Stimulated activated CD8-positive, alpha-beta memory T cell treated with anti-CD3 and anti-CD28 coated beads, Interleukin-15, amount 100 ng/mL, for 48 hours (primary cell): Measurements from ENCODE around the gene NMT2.

Experiments
- DNase-seq, 2 donors: peaks; one replicate each; pipeline ENCODE4 v3.0.0-alpha.2; 2020; ENCODE audit warnings: low read depth in 2 of 2

NMT2 gene

DNA sequence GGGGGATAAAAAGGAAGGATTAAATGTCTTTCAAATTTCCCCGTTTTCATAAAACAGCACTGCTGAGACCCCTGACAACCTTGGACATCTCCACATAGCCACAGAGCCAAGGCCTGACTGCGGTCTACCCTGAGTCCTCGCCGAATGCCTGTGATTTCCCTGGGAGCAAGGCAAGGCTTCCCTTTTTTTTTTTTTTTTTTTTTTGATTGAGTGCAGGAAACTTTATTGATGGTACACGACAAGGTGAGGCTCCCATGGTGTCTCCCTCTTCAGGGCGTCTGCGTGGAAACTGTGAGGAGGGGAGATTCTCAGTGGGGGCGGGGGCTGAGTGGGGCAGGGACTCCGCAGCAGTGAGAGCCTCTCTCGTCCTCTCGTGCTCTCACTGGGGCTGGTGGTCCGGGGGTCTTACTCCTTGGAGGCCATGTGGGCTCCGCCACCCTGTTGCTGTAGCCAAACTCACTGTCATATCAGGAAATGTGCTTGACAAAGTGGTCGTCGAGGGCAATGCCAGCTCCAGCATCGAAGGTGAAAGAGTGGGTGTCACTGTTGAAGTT lies 75.6 kb downstream of the NMT2 start:
- no peak for DNase-seq

- no peak for DNase-seq
Measured at GRCh38 chr10:15091418-15091817, 77.1 kb downstream of the NMT2 start.

DNA sequence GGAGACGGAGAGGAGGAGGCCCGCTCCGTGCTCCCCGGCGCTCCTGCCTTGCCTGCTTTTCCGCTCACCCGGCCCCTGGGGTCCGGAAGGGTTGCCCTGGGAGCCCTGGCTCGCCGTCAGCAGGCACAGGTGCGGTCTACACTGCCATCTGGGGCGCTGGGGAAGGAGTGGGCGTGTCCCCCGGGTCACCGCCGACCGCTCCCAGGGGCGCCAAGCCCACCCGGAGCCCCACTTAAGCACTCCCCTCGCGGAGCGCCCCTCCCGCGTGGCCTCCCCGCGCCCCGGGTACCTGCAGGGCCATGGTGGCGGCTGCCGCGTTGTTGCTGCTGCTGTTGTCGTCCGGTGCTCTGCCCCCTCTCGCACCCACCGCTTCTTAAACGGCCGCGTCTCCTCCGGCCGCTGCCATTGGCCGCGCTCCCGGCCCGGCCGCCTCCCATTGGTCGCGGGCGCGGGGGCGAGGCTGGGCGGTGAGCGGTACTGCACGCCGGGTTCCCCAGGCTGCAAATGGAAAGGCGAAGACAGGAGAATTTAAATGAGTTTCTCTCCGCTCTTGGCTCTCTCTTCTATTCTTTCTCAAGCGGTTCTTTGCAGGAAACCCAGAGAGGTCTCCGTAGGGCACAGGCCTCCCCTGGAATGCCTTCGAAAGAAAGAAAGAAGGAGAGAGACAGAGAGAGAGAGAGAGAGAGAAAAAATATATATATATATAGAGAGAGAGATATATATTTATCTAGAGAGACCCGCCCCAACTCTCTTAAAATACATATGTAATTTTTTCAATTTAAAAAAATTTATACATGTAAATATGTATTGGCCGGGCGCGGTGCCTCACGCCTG lies 79.8 kb downstream of the NMT2 start, which contains the start of gene ACBD7:
Gene ACBD7 (minus strand): TSS at position 349 of the 834 bp plus-strand sequence. CDS start 48 bp downstream, at position 301.
- peak; percentile 73 to 77 for DNase-seq

- no peak for DNase-seq
Measured at GRCh38 chr10:15084502-15084922, 84.0 kb downstream of the NMT2 start.

DNA sequence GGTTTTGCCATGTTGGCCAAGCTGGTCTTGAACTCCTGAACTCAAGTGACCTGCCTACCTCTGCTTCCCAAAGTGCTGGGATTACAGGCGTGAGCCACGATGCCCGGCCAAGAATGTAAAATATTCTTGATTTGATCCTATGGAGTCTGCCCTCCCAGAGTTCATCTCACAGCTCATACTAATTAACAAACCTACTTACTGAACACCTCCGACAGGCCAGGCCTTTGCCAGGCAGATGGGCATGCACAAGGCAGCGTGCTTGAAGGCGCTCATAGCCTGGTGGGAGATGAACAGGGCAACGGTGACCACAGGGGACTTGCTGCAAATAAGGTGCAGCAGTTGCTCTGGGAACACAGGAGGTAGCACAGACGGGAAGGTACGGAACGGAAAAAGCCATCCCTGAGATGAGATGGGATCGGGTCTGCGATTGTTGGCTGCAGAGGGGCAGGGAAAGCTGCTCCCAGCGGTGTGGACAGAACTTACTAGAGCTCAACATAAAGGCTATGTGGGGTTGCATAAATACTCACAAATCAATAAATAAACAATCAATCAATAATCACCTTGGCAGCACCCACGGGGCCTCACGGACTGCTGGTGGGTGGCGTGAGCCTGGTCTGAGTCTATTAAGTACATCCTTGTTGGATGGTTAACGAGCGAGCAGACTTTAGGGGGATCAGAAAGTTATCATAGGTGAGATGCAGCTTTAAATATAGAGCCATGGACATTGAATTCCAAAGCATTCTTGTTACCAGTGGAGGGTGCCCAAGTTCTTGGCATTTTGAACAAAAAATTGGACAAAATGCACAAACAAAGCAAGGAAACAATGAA lies 84.6 kb downstream of the NMT2 start:
- no peak for DNase-seq

DNA sequence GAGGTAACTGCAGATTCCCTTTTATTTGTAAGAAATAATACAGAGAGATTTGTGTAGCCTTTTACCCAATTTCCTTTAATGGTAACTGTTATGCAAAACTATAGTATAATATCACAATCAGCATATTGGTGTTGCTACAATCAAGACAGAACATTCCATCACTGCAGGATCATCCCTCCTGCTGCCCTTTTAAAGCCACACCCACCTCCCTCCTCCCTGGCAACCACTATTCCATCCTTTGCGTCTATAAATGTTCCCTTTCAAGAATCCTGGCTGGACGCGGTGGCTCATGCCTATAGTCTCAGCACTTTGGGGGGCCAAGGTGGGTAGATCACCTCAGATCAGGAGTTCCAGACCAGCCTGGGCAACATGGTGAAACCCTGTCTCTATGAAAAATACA lies 93.1 kb downstream of the NMT2 start:
- no peak for DNase-seq

DNA sequence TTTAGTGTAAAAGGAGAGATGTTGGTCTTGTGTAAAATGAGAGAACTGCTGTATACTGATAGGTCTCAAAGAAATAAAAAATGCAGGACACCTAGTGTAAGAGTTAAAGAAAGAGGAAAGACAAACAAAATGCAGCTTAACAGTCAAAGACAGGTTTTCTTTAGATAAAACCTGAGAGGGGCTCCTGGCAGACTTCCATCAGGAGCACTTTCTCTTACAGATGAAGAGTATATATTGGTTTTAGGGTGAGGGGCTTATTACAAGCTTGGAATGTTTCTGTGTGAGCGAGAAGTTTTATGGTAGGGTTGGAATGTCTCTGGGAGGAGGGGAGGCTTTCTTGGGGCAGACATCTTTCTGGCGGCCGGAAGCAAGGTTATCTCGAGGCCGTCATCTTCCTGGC lies 96.1 kb downstream of the NMT2 start:
- no peak for DNase-seq

DNA sequence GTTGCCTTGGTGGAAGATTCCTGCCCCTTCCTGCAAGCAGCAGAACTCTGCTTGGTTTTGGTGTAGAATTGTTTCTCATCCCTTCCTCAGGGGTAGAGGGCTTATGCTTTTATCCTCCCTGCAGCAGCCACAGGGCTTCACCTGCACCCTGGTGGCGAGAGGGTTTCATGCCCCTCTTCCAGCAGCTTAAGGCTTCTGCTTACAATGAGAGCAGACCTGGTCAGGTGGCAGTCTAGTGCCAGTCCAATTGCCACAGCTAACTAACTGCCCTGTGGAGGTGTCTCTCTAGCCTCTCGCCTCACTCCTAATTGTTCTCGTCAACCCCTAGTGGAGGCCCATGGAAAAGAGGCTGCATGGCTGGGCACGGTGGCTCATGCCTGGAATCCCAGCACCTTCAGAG lies 99.3 kb downstream of the NMT2 start:
- no peak for DNase-seq

- DNase-seq: no peak
Measured at GRCh38 chr10:15068802-15069201, 99.7 kb downstream of the NMT2 start.

- no peak for DNase-seq
Measured at GRCh38 chr10:15067154-15067553, 101.3 kb downstream of the NMT2 start.

DNA sequence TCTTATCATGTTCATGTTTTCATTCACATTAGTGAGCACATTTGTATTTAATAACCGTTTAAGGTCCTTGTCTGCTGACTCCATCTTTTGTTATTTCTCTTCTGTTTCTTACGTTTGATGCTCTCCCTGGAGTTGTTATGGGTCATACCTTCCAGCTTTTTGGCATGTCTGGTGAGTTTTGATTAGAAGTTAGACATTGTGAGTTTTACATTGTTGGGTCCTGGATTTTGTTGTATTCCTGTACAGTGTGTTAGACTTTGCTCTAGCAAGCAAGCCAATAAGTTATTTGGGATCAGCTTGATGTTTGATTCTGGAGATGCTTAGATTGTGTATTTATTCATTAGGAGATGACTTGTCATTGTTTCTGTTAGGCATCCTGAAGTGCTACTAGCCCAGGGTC lies 107.9 kb downstream of the NMT2 start:
- no peak for DNase-seq

DNA sequence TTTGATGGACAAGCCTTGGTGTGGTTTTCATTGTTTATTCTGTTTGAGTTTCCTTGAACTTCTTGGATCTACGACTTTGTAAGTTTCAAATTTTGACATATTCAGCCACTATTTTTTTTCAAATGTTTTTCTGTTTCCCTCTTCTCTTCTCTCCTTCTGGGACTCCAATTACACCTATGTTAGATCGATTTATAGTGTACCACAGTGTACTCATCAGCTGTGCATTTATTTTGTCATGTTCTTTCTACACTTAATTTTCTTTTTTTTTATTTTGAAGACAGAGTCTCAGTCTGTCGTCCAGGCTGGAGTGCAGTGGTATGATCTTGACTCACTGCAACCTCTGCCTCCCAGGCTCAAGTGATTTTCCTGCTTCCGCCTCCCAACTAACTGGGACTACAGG lies 108.6 kb downstream of the NMT2 start:
- no peak for DNase-seq

DNA sequence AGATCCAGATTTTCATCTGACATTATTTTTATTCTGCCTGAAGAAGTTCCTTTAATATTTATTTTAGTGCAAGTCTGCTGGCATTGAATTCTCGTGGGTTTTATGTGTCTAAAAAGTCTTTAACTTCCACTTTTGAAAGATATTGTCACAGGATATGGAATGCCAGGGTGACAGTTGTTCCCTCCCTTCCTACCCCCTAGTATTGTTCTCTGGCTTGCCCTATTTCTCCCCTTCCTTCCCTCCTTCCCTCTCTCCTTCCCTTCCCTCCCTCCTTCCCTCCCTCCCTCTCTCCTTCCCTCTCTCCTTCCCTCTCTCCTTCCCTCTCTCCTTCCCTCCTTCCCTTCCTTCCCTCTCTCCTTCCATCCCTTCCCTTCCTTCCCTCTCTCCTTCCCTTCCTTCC lies 109.8 kb downstream of the NMT2 start:
- DNase-seq: no peak
